Right lobe of liver (tissue), 6 donors: ENCODE data around the gene KATNAL1. TPM values are rescaled to one million over a fixed set of nuclear protein-coding genes. Genes with fewer than 3 reads are reported as not detected.

ENCODE experiments used
- ATAC-seq, 4 donors: fragments of 200-7000 bp; cut with Tn5 transposase; one replicate each; pipeline ENCODE4 v1.9.1; 2020; ENCODE audit warnings: mild to moderate bottlenecking in 4 of 4, moderate library complexity in 4 of 4
- DNase-seq, 3 donors: peaks; one replicate each; pipeline ENCODE4 v3.0.0-alpha.2; 2020
- H3K27ac ChIP-seq, 3 donors: fragments of 200-600 bp; one replicate each; pipeline ENCODE4 v1.8.0; 2022
- H3K27me3 ChIP-seq, 2 donors: fragments of 200-600 bp; one replicate each; pipeline ENCODE4 v1.8.0; 2022
- H3K36me3 ChIP-seq, 4 donors: fragments of 200-600 bp; sonication (generic) in 1 of 4; one replicate each; pipeline versions ENCODE4 v1.5.1 to v1.8.0; 2017 to 2022; ENCODE audit warnings: control low read depth in 1 of 4
- H3K4me1 ChIP-seq, 4 donors: fragments of 200-600 bp; sonication (generic) in 1 of 4; one replicate each; pipeline versions ENCODE4 v1.5.1 to v1.8.0; 2017 to 2022; ENCODE audit warnings: control low read depth in 1 of 4
- H3K4me3 ChIP-seq, 3 donors: fragments of 200-600 bp; one replicate each; pipeline ENCODE4 v1.8.0; 2022
- H3K9me3 ChIP-seq, 4 donors: fragments of 200-600 bp; sonication (generic) in 1 of 4; one replicate each; pipeline versions ENCODE4 v1.5.1 to v1.8.0; 2017 to 2022; ENCODE audit warnings: control low read depth in 1 of 4
- POLR2A ChIP-seq: fragments of 450-650 bp; IDR thresholded peaks from one replicate; pipeline ENCODE4 v1.6.1; 2017; ENCODE audit warnings: antibody characterized with exemption, mild to moderate bottlenecking
- WGBS: methylation state at CpG from one replicate; pipeline ENCODE4 v1.1.6; 2018; ENCODE audit warnings: low coverage, low lambda C conversion rate; ENCODE audit not compliant: insufficient coverage; ENCODE audit errors: missing lambda C conversion rate; 5-methylcytosine and 5-hydroxymethylcytosine counted together
- intact Hi-C, 2 donors: fragments of 100-400 bp; cut with DNase I; formaldehyde crosslinking; loops; one replicate each; pipeline versions ENCODE4 v1.11.2 to v1.14.1; 2022
- total RNA-seq, 6 experiments: library from RNA; depleted of rRNA in 2 of 6; stranded (reverse); fragments of >200 nt in 2 of 6; fragmentation: NEBNext Ultra II Directional in 3 of 6; extraction: Animal tissue kit (Norgen Biotek cat#: 25700) in 3 of 6; gene quantifications; one replicate each; pipeline versions ENCODE4 v1.1.0 to v1.2.4, GENCODE V29; 2016 to 2023
- TF ChIP-seq, protein P1 (sequence below), 4 donors: fragments of 200-600 bp in 3 of 4; fragments of 450-650 bp in 1 of 4; IDR thresholded peaks; one replicate each; pipeline versions ENCODE4 v1.5.1 to v1.8.0; 2016 to 2022; ENCODE audit warnings: antibody characterized with exemption in 4 of 4, mild to moderate bottlenecking in 2 of 4
- donor health status: DM: no; HTN: yes; CAD: no.
- donor health status: DM: no; HTN: no; CAD: no.
- donor health status: DM: no; HTN: no; CAD: no.
- donor health status: DM: no; HTN: yes; CAD: no.
- donor health status: DM: no; HTN: yes; CAD: no.

The KATNAL1 gene
- total RNA-seq, 6 experiments from 2014 or later: 6.3 to 10.0 (median 9.3) TPM

DNA sequence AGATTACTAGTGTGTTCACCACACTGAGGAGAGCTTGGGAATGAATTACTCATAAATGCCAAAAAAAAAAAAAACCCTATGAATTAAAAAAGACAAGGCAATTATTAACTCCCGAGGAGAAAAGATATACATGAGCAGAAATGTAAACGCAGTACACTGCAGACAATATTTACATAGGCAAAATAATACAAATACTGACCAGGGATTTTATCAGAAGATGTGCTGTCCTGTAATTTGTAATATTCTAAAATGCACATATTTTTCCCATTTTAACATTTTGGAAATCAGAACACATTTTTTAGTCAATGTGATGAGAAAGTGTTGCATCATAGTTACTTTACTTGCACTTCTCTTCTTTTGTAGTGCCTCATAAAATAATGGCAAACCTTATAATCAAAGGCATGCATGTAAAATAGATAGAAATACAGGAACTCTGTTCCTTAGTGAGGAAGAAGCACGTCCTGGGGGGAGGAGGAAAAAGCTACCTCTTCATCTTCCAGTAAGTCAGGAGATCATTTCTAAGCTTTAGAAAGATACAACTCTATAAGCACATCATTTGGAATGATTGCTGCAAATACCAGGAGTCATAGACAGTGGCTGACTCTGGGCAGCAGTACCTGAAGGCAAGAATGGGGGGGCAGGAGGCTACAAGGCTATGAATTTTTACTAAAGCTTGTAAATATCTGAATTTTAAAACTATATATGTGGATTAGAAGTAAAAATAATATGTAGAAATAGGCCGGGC lies 46.3 kb upstream of the KATNAL1 start:
- Histone ChIP-seq H3K27me3 (no peaks in the 10 kb centered on the region), H3K36me3 (no peaks in the 10 kb centered on the region), H3K4me1 (peaks cover 0 to 14% (median 6%) of the 10 kb centered on the region in 4 donors), H3K27ac (no peak overlapping the region), H3K9me3 (no peaks in the 10 kb centered on the region), H3K4me3 (no peak overlapping the region)
- DNase-seq (no peak), ATAC-seq (no peak)
- TF ChIP-seq, protein P1, sequence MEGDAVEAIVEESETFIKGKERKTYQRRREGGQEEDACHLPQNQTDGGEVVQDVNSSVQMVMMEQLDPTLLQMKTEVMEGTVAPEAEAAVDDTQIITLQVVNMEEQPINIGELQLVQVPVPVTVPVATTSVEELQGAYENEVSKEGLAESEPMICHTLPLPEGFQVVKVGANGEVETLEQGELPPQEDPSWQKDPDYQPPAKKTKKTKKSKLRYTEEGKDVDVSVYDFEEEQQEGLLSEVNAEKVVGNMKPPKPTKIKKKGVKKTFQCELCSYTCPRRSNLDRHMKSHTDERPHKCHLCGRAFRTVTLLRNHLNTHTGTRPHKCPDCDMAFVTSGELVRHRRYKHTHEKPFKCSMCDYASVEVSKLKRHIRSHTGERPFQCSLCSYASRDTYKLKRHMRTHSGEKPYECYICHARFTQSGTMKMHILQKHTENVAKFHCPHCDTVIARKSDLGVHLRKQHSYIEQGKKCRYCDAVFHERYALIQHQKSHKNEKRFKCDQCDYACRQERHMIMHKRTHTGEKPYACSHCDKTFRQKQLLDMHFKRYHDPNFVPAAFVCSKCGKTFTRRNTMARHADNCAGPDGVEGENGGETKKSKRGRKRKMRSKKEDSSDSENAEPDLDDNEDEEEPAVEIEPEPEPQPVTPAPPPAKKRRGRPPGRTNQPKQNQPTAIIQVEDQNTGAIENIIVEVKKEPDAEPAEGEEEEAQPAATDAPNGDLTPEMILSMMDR (IDR thresholded peaks at IDR 0.05): no peak
- TF ChIP-seq POLR2A: no peak
- intact Hi-C loops: no loop called here
- WGBS: 74% methylated on average over 4 of the region's 4 CpGs

DNA sequence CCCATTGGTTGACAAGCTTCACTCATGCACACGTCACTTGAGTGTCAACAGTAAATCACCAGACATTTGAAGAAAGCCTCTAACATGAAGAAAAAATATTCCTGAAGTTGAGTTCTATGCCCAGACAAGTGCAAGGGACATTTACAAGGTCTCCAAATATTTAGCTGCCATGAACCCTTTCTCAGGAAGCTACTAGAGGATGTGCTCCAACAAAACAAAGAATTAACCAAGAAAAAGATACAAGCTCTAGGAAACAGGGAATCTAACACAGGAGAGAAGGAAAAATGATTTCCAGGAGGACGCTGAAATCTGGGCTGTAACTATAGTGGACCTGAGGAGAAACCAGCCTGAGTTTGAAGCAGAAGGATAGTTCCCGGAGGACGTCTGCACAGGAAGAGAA lies 45.7 kb upstream of the KATNAL1 start:
- Histone ChIP-seq H3K27me3 (no peaks in the 10 kb centered on the region), H3K36me3 (no peaks in the 10 kb centered on the region), H3K4me3 (no peak overlapping the region), H3K4me1 (peaks cover 0 to 14% (median 6%) of the 10 kb centered on the region in 4 donors), H3K9me3 (no peaks in the 10 kb centered on the region), H3K27ac (no peak overlapping the region)
- intact Hi-C loops: no loop called here
- DNase-seq: no peak
- 95% methylated on average over 4 of the region's 4 CpGs for WGBS
- no peak for ATAC-seq
- TF ChIP-seq, protein P1 (IDR thresholded peaks at IDR 0.05): no peak
- TF ChIP-seq POLR2A: no peak

DNA sequence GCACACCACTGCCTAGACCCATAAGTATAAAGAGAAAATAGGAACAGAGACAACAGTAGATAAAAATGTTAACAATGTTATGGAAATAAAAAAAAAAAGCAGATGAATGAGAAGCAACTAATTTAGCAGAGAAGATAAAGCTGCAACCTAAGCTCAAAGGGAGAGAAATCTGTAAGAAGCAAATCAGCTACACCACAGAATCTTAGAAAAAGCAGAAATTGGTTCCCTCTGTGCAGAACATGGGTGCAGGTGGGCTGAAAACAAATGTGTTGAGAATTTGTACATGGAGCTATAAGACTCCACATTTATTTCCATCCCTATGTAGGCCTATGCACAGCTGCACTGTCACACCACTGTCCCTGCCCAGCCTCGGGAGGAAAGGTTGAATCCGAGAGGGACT lies 44.8 kb upstream of the KATNAL1 start:
- Histone ChIP-seq H3K36me3 (no peaks in the 10 kb centered on the region), H3K27me3 (no peaks in the 10 kb centered on the region), H3K4me3 (no peak overlapping the region), H3K4me1 (peaks cover 0 to 14% (median 6%) of the 10 kb centered on the region in 4 donors), H3K27ac (no peak overlapping the region), H3K9me3 (no peaks in the 10 kb centered on the region)
- no peak for TF ChIP-seq POLR2A
- TF ChIP-seq, protein P1 (IDR thresholded peaks at IDR 0.05): no peak
- intact Hi-C loops: no loop called here
- ATAC-seq (no peak), DNase-seq (no peak)
- 80% methylated on average over 1 of the region's 2 CpGs for WGBS

DNA sequence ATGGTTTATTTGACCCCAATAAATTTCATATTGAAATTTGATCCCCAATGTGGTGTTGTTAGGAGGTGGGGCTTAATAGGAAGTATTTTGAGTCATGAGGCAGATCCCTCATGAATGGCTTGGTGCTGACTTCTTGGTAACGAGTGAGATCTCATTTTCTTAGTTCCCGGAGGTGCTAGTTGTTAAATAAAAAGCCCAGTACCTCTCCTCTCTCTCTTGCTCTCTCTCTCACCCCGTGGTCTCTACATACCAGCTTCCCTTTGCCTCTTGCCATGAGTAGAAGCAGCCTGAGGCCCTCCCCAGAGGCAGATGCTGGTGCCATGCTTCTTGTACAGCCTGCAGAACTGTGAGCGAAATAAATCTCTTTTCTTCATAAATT lies 39.4 kb upstream of the KATNAL1 start:
- intact Hi-C loops: no loop called here
- TF ChIP-seq, protein P1 (IDR thresholded peaks at IDR 0.05): no peak
- no peak for TF ChIP-seq POLR2A
- H3K4me1 ChIP-seq: peaks cover 0 to 11% (median 3%) of the 10 kb centered on the region in 4 donors
- no peaks in the 10 kb centered on the region for H3K36me3 ChIP-seq
- no peak overlapping the region for H3K4me3 ChIP-seq
- DNase-seq: no peak
- no peak for ATAC-seq
- no peak overlapping the region for H3K27ac ChIP-seq
- no peaks in the 10 kb centered on the region for H3K27me3 ChIP-seq
- no peaks in the 10 kb centered on the region for H3K9me3 ChIP-seq
- 76% methylated on average over 4 of the region's 4 CpGs for WGBS
